IMR-90 (cell line): ENCODE data around the gene ANTXR1. TPM values are rescaled to one million over a fixed set of nuclear protein-coding genes. Genes with fewer than 3 reads are reported as not detected.

Experiments used
- ATAC-seq: fragments of 200-7000 bp; cut with Tn5 transposase; 2 replicates; pipeline ENCODE4 v1.9.1; 2020; ENCODE audit warnings: low read depth, mild to moderate bottlenecking, moderate library complexity
- BruUV-seq: library from RNA; stranded (reverse); fragments of 400-500 nt; replicated peaks from 2 replicates; lab custom pipeline; 2021; lab: Mats Ljungman, UMichigan
- CTCF ChIA-PET: fragments of 300-600 bp; formaldehyde crosslinking; extraction: SDS; loops from one replicate; lab custom pipeline; 2021; ENCODE audit warnings: antibody characterized with exemption; lab: Yijun Ruan, JAX
- POLR2A ChIA-PET: fragments of 300-600 bp; sonication (Branson Sonifier 250); formaldehyde crosslinking; loops from one replicate; lab custom pipeline; 2022; ENCODE audit warnings: antibody characterized with exemption; ENCODE audit not compliant: unreplicated experiment; lab: Charles Lee
- DNase-seq: peaks from one replicate; pipeline ENCODE4 v3.0.0; 2013
- H2AFZ ChIP-seq: replicated peaks from 2 replicates; pipeline ENCODE3; 2013; ENCODE audit warnings: low read length, mild to moderate bottlenecking; ENCODE audit not compliant: poor library complexity
- H2AK5ac ChIP-seq: 2 replicates; pipeline ENCODE4 v1.6.1; 2013; ENCODE audit warnings: low read depth, low read length, inconsistent platforms
- H2AK9ac ChIP-seq: replicated peaks from 2 replicates; pipeline ENCODE3; 2013; ENCODE audit warnings: mild to moderate bottlenecking, low read depth, low read length, moderate library complexity; ENCODE audit not compliant: poor library complexity
- H2BK120ac ChIP-seq: 2 replicates; pipeline ENCODE4 v1.6.1; 2013; ENCODE audit warnings: low read depth, low read length, inconsistent platforms
- H2BK15ac ChIP-seq: 3 replicates; pipeline ENCODE4 v1.6.1; 2013; ENCODE audit warnings: low read depth, low read length, inconsistent platforms
- H2BK20ac ChIP-seq: 2 replicates; pipeline ENCODE4 v1.6.1; 2013; ENCODE audit warnings: low read depth, mild to moderate bottlenecking, inconsistent platforms, low read length, moderate library complexity
- H2BK5ac ChIP-seq: 2 replicates; pipeline ENCODE4 v1.6.1; 2013; ENCODE audit warnings: mild to moderate bottlenecking, low read depth, low read length, inconsistent platforms; ENCODE audit not compliant: poor library complexity, severe bottlenecking
- H3K14ac ChIP-seq: replicated peaks from 2 replicates; pipeline ENCODE4 v1.6.1; 2013; ENCODE audit warnings: low read depth, low read length, inconsistent platforms
- H3K18ac ChIP-seq: 2 replicates; pipeline ENCODE4 v1.6.1; 2013; ENCODE audit warnings: low read depth, low read length, control low read depth
- H3K23ac ChIP-seq: 2 replicates; pipeline ENCODE4 v1.6.1; 2013; ENCODE audit warnings: low read depth, low read length, inconsistent platforms
- H3K27ac ChIP-seq: 2 replicates; pipeline ENCODE4 v1.5.1; 2013; ENCODE audit warnings: mild to moderate bottlenecking, control low read depth, low read length; ENCODE audit not compliant: insufficient read depth
- H3K27me3 ChIP-seq: 2 replicates; pipeline ENCODE4 v1.6.1; 2013; ENCODE audit warnings: low read length; ENCODE audit not compliant: control insufficient read depth, insufficient read depth
- H3K36me3 ChIP-seq: 2 replicates; pipeline ENCODE4 v1.6.1; 2013; ENCODE audit warnings: low read length, mixed read lengths; ENCODE audit not compliant: control insufficient read depth, insufficient read depth
- H3K4ac ChIP-seq: 2 replicates; pipeline ENCODE4 v1.6.1; 2013; ENCODE audit warnings: low read depth, low read length, inconsistent platforms
- H3K4me1 ChIP-seq: 2 replicates; pipeline ENCODE4 v1.6.1; 2013; ENCODE audit warnings: low read length, mixed read lengths; ENCODE audit not compliant: control insufficient read depth, insufficient read depth
- H3K4me2 ChIP-seq: 2 replicates; pipeline ENCODE4 v1.6.1; 2013; ENCODE audit warnings: low read depth, mild to moderate bottlenecking, control low read depth, low read length, moderate library complexity
- H3K4me3 ChIP-seq: 2 replicates; pipeline ENCODE4 v1.5.1; 2013; ENCODE audit warnings: low read depth, mild to moderate bottlenecking, control low read depth, low read length, moderate library complexity; ENCODE audit not compliant: insufficient read depth
- H3K56ac ChIP-seq: 2 replicates; pipeline ENCODE4 v1.6.1; 2013; ENCODE audit warnings: low read length, inconsistent platforms; ENCODE audit not compliant: insufficient read depth; ENCODE audit errors: extremely low read depth
- H3K79me1 ChIP-seq, 2 experiments: 2 replicates each; pipeline ENCODE4 v1.6.1; 2013; ENCODE audit warnings: low read length in 2 of 2, inconsistent platforms in 1 of 2, low read depth in 1 of 2
- H3K9ac ChIP-seq: 2 replicates; pipeline ENCODE4 v1.6.1; 2013; ENCODE audit warnings: low read depth, low read length, control low read depth
- H3K9me1 ChIP-seq: 2 replicates; pipeline ENCODE4 v1.6.1; 2013; ENCODE audit warnings: low read length, inconsistent platforms; ENCODE audit not compliant: insufficient read depth
- H3K9me3 ChIP-seq: 2 replicates; pipeline ENCODE4 v1.6.1; 2013; ENCODE audit warnings: low read length; ENCODE audit not compliant: control insufficient read depth, insufficient read depth
- H4K20me1 ChIP-seq: 2 replicates; pipeline ENCODE4 v1.6.1; 2013; ENCODE audit warnings: low read length, inconsistent platforms; ENCODE audit not compliant: insufficient read depth
- H4K5ac ChIP-seq: 2 replicates; pipeline ENCODE4 v1.6.1; 2013; ENCODE audit warnings: mild to moderate bottlenecking, low read depth, low read length, control low read depth
- H4K8ac ChIP-seq, 2 experiments: 2 replicates each; pipeline ENCODE4 v1.6.1; 2013; ENCODE audit warnings: low read depth in 2 of 2, low read length in 2 of 2, control low read depth in 1 of 2, inconsistent platforms in 1 of 2
- H4K91ac ChIP-seq: 2 replicates; pipeline ENCODE4 v1.6.1; 2013; ENCODE audit warnings: low read depth, low read length, inconsistent platforms; ENCODE audit not compliant: insufficient read depth
- NFE2L2 ChIP-seq: fragments of 150-350 bp; IDR thresholded peaks from 2 replicates; pipeline ENCODE4 v1.6.1; 2016; ENCODE audit warnings: low read depth, mild to moderate bottlenecking, low read length
- RCOR1 ChIP-seq: IDR thresholded peaks from 2 replicates; pipeline ENCODE4 v1.6.1; 2012; ENCODE audit warnings: mild to moderate bottlenecking, low read length, improper control_type of control experiment; ENCODE audit not compliant: insufficient replicate concordance
- USF2 ChIP-seq: fragments of 150-350 bp; IDR thresholded peaks from 2 replicates; pipeline ENCODE4 v1.6.1; 2017; ENCODE audit warnings: mild to moderate bottlenecking, antibody characterized with exemption, low read length, low read depth
- WGBS, 2 experiments: methylation state at CpG; one replicate each; pipeline versions ENCODE4 v1.1.5 to v1.1.7; 2013; ENCODE audit warnings: missing lambda C conversion rate in 2 of 2; ENCODE audit not compliant: insufficient read length in 1 of 2; ENCODE audit errors: extremely low coverage in 2 of 2; 5-methylcytosine and 5-hydroxymethylcytosine counted together
- dilution Hi-C: fragments of 300-500 bp; cut with HindIII; formaldehyde crosslinking; loops from one replicate; pipeline ENCODE4 v1.14.3; 2018; ENCODE audit warnings: low sequenced_read_pairs; ENCODE audit not compliant: unreplicated experiment
- in situ Hi-C: fragments of 300-500 bp; cut with MboI; formaldehyde crosslinking; loops from 3 replicates; pipeline ENCODE4 v1.14.3; 2019; ENCODE audit warnings: low sequenced_read_pairs, inconsistent platforms, mixed read lengths
- intact Hi-C: fragments of 100-400 bp; cut with micrococcal nuclease; formaldehyde crosslinking; loops from 2 replicates; pipeline ENCODE4 v1.10.0; 2022
- polyA plus RNA-seq, 3 experiments: library from polyadenylated mRNA; depleted of rRNA; stranded (reverse); fragments of >200 nt; gene quantifications; 2 replicates each; pipeline ENCODE4 v1.2.3, GENCODE V29; 2012; ENCODE audit warnings: low replicate concordance in 1 of 3
- total RNA-seq: library from RNA; depleted of rRNA; stranded (reverse); fragments of >200 nt; gene quantifications from 2 replicates; pipeline ENCODE4 v1.2.3, GENCODE V29; 2012

Gene ANTXR1
- total and polyA plus RNA-seq, 2 of the 4 experiments (the other 2 are of a cell fraction), result 27.2 to 36.9 TPM

GRCh38 chr2:69096326-69097095 lies 83.5 kb downstream of the ANTXR1 start:
- no peak for DNase-seq
- Histone ChIP-seq H2BK5ac (no peak overlapping the region), H3K9me1 (peaks cover 14% of the 10 kb centered on the region), H3K4ac (0 out of 2 replicates have a peak overlapping the region, but pooled peaks have one; percentile 37), H2BK15ac (no peak overlapping the region), H4K8ac (no peak overlapping the region; a peak in 1 of 4 replicates), H4K5ac (no peak overlapping the region), H4K20me1 (no peaks in the 10 kb centered on the region; the same call in 1 of the 2 replicates), H3K14ac (no peak overlapping the region), H2AK5ac (0 out of 2 replicates have a peak overlapping the region, but pooled peaks have one; percentile 79), H2AK9ac (no peak overlapping the region), H3K4me1 (peaks cover 10% of the 10 kb centered on the region), H3K27me3 (no peaks in the 10 kb centered on the region), H3K36me3 (peaks cover 30% of the 10 kb centered on the region), H2BK20ac (no peak overlapping the region), H3K9ac (no peak overlapping the region), H3K56ac (no peak overlapping the region), H3K4me3 (no peak overlapping the region), H3K9me3 (no peaks in the 10 kb centered on the region), H3K4me2 (no peak overlapping the region), H2BK120ac (no peak overlapping the region), H4K91ac (no peak overlapping the region), H3K23ac (no peak overlapping the region), H2AFZ (no peak overlapping the region), H3K79me1 (peaks cover 0 to 15% of the 10 kb centered on the region in 2 experiments; a peak in 3 of 4 replicates), H3K27ac (no peak overlapping the region), H3K18ac (no peak overlapping the region; the same call in 1 of the 2 replicates)
- BruUV-seq, result no TSS peak
- TF ChIP-seq RCOR1 (no peak), USF2 (no peak), NFE2L2 (no peak)
- dilution Hi-C loops (no loop called here), in situ Hi-C loops (no loop called here), intact Hi-C loops (no loop called here)
- ChIA-PET CTCF (no interaction called here), POLR2A (no interaction called here)
- no CpG with 5 or more reads among the region's 2 CpGs for WGBS, 2 experiments
- no peak for ATAC-seq
